BLaER1 (cell line): Measurements from ENCODE around the gene SLC9A6.

Source experiments
- H3K27ac ChIP-seq: shearing (Covaris generic); formaldehyde crosslinking; 2 replicates; pipeline ENCODE4 v1.8.1; 2022
- H3K27me3 ChIP-seq: shearing (Covaris generic); formaldehyde crosslinking; 2 replicates; pipeline ENCODE4 v1.8.1; 2022
- H3K36me3 ChIP-seq: shearing (Covaris generic); formaldehyde crosslinking; 2 replicates; pipeline ENCODE4 v1.8.1; 2022
- H3K4me1 ChIP-seq: shearing (Covaris generic); formaldehyde crosslinking; 2 replicates; pipeline ENCODE4 v1.8.1; 2022
- H3K4me2 ChIP-seq: shearing (Covaris generic); formaldehyde crosslinking; 2 replicates; pipeline ENCODE4 v1.8.1; 2022
- H3K4me3 ChIP-seq: shearing (Covaris generic); formaldehyde crosslinking; 2 replicates; pipeline ENCODE4 v1.8.1; 2022
- H3K9ac ChIP-seq: shearing (Covaris generic); formaldehyde crosslinking; 2 replicates; pipeline ENCODE4 v1.8.1; 2022
- H3K9me3 ChIP-seq: shearing (Covaris generic); formaldehyde crosslinking; 2 replicates; pipeline ENCODE4 v1.8.1; 2022
- H4K20me1 ChIP-seq: shearing (Covaris generic); formaldehyde crosslinking; 2 replicates; pipeline ENCODE4 v1.8.1; 2022
- Cebpa-rat ChIP-seq: shearing (Covaris generic); IDR thresholded peaks from 2 replicates; pipeline ENCODE4 v1.8.1; 2022

SLC9A6 gene

GRCh38 chrX:135985157-135985972 is at the start of gene SLC9A6:
Gene SLC9A6, plus strand, starts transcription at chrX:135985435. Its CDS starts 224 bp downstream, at chrX:135985659.
- Histone ChIP-seq H3K36me3 (no peaks in the 10 kb centered on the region), H3K9me3 (no peaks in the 10 kb centered on the region), H3K4me3 (peak within 1 kb of the TSS; percentile 76), H3K27ac (peak within 1 kb of the TSS; percentile 72), H3K9ac (peak within 1 kb of the TSS; percentile 74), H3K27me3 (peaks cover 56% of the 10 kb centered on the region), H4K20me1 (peaks cover 16% of the 10 kb centered on the region), H3K4me1 (peaks cover 38% of the 10 kb centered on the region), H3K4me2 (peak within 1 kb of the TSS; percentile 67)
- TF ChIP-seq Cebpa-rat: no peak

GRCh38 chrX:135944486-135944885 is 40.7 kb upstream of the SLC9A6 start:
- no peaks in the 10 kb centered on the region for H3K4me1 ChIP-seq
- no peaks in the 10 kb centered on the region for H3K9me3 ChIP-seq
- no peak overlapping the region for H3K4me2 ChIP-seq
- H3K9ac ChIP-seq: no peak overlapping the region
- no peak overlapping the region for H3K27ac ChIP-seq
- no peak for TF ChIP-seq Cebpa-rat
- H3K27me3 ChIP-seq: peaks cover 50% of the 10 kb centered on the region
- H3K4me3 ChIP-seq: no peak overlapping the region
- no peaks in the 10 kb centered on the region for H4K20me1 ChIP-seq
- H3K36me3 ChIP-seq: no peaks in the 10 kb centered on the region

GRCh38 chrX:135951291-135951690 is 33.9 kb upstream of the SLC9A6 start:
- Histone ChIP-seq H3K4me3 (no peak overlapping the region), H3K9me3 (no peaks in the 10 kb centered on the region), H3K36me3 (no peaks in the 10 kb centered on the region), H3K27me3 (peaks cover 51% of the 10 kb centered on the region), H4K20me1 (no peaks in the 10 kb centered on the region), H3K9ac (no peak overlapping the region), H3K27ac (no peak overlapping the region), H3K4me1 (no peaks in the 10 kb centered on the region), H3K4me2 (no peak overlapping the region)
- TF ChIP-seq Cebpa-rat: no peak

- peak overlapping the region; percentile 76 for H3K27ac ChIP-seq
- TF ChIP-seq Cebpa-rat: no peak
- no peaks in the 10 kb centered on the region for H3K9me3 ChIP-seq
Measured at GRCh38 chrX:135973025-135973547, 12.1 kb upstream of the SLC9A6 start.

GRCh38 chrX:135973548-135974278 is 11.5 kb upstream of the SLC9A6 start, which contains the start of gene MMGT1:
Gene MMGT1, minus strand, starts transcription at chrX:135973988. Its CDS starts 313 bp downstream, at chrX:135973675.
- Histone ChIP-seq H3K9me3 (no peaks in the 10 kb centered on the region), H3K9ac (peak within 1 kb of the TSS; percentile 79), H3K27ac (peak within 1 kb of the TSS; percentile 76), H3K27me3 (peaks cover 53% of the 10 kb centered on the region), H3K36me3 (no peaks in the 10 kb centered on the region), H3K4me3 (peak within 1 kb of the TSS; percentile 73), H3K4me1 (peaks cover 25% of the 10 kb centered on the region), H3K4me2 (peak within 1 kb of the TSS; percentile 80), H4K20me1 (peaks cover 21% of the 10 kb centered on the region)
- TF ChIP-seq Cebpa-rat: no peak

More at GRCh38 chrX:135973025-135973547, 12.1 kb upstream of the SLC9A6 start:
- Histone ChIP-seq H3K4me1 (peaks cover 25% of the 10 kb centered on the region), H3K4me3 (peak overlapping the region; percentile 73), H3K9ac (peak overlapping the region; percentile 79), H3K36me3 (no peaks in the 10 kb centered on the region), H4K20me1 (peaks cover 21% of the 10 kb centered on the region), H3K27me3 (peaks cover 50% of the 10 kb centered on the region), H3K4me2 (peak overlapping the region; percentile 80)

- 0 out of 2 replicates have a peak overlapping the region, but pooled peaks have one; percentile 30 for H3K27ac ChIP-seq
Measured at GRCh38 chrX:135974279-135974856, 10.9 kb upstream of the SLC9A6 start.

GRCh38 chrX:135975421-135975820 is 9.8 kb upstream of the SLC9A6 start:
- H3K27ac ChIP-seq: no peak overlapping the region
- TF ChIP-seq Cebpa-rat: no peak
- peaks cover 52% of the 10 kb centered on the region for H3K27me3 ChIP-seq
- peaks cover 21% of the 10 kb centered on the region for H4K20me1 ChIP-seq
- H3K4me1 ChIP-seq: peaks cover 25% of the 10 kb centered on the region
- no peak overlapping the region for H3K4me3 ChIP-seq
- no peaks in the 10 kb centered on the region for H3K9me3 ChIP-seq
- H3K4me2 ChIP-seq: no peak overlapping the region
- H3K36me3 ChIP-seq: no peaks in the 10 kb centered on the region
- H3K9ac ChIP-seq: no peak overlapping the region

More at GRCh38 chrX:135974279-135974856, 10.9 kb upstream of the SLC9A6 start:
- Histone ChIP-seq H3K4me2 (peak overlapping the region; percentile 76), H3K4me1 (peaks cover 25% of the 10 kb centered on the region), H4K20me1 (peaks cover 21% of the 10 kb centered on the region), H3K9me3 (no peaks in the 10 kb centered on the region), H3K36me3 (no peaks in the 10 kb centered on the region), H3K4me3 (peak overlapping the region; percentile 56), H3K9ac (peak overlapping the region; percentile 53), H3K27me3 (peaks cover 57% of the 10 kb centered on the region)
- TF ChIP-seq Cebpa-rat: no peak

GRCh38 chrX:135977611-135978010 is 7.6 kb upstream of the SLC9A6 start:
- H3K36me3 ChIP-seq: no peaks in the 10 kb centered on the region
- H3K4me3 ChIP-seq: no peak overlapping the region
- no peak overlapping the region for H3K4me2 ChIP-seq

GRCh38 chrX:135981010-135981409 is 4.2 kb upstream of the SLC9A6 start:
- Histone ChIP-seq H3K4me2 (peak overlapping the region; percentile 36), H3K9ac (no peak overlapping the region), H4K20me1 (no peaks in the 10 kb centered on the region), H3K4me1 (peaks cover 28% of the 10 kb centered on the region), H3K36me3 (no peaks in the 10 kb centered on the region), H3K27ac (no peak overlapping the region), H3K9me3 (no peaks in the 10 kb centered on the region), H3K4me3 (no peak overlapping the region), H3K27me3 (peaks cover 61% of the 10 kb centered on the region)
- no peak for TF ChIP-seq Cebpa-rat

More at GRCh38 chrX:135977611-135978010, 7.6 kb upstream of the SLC9A6 start:
- Histone ChIP-seq H3K9ac (no peak overlapping the region), H3K27me3 (peaks cover 65% of the 10 kb centered on the region), H3K4me1 (peaks cover 21% of the 10 kb centered on the region), H3K27ac (no peak overlapping the region), H3K9me3 (no peaks in the 10 kb centered on the region), H4K20me1 (peaks cover 9% of the 10 kb centered on the region)
- TF ChIP-seq Cebpa-rat: no peak
